Uterus (tissue), 4 donors: ENCODE results near the gene TMEM87A. TPM values are rescaled to one million over a fixed set of nuclear protein-coding genes. Genes with fewer than 3 reads are reported as not detected.
"Not testable (repeated sequence)": the region's sequence is repeated elsewhere in the genome, so short reads cannot be mapped to it uniquely, and the experiment has no call there.

Source experiments
- DNase-seq, 2 donors: peaks; one replicate each; pipeline ENCODE4 v3.0.0-alpha.2; 2019 to 2020
- H3K27ac ChIP-seq, 2 donors: fragments of 200-600 bp; sonication (generic); 1 replicate in 1 of 2; 2 replicates in 1 of 2; pipeline ENCODE4 v1.5.1; 2016 to 2018
- H3K27me3 ChIP-seq, 2 donors: fragments of 200-600 bp; sonication (generic); one replicate each; pipeline ENCODE4 v1.5.1; 2018 to 2019; ENCODE audit warnings: control low read depth in 1 of 2
- H3K36me3 ChIP-seq, 2 donors: fragments of 200-600 bp; sonication (generic); one replicate each; pipeline ENCODE4 v1.5.1; 2019; ENCODE audit warnings: control low read depth in 1 of 2
- H3K4me1 ChIP-seq, 2 donors: fragments of 200-600 bp; sonication (generic); one replicate each; pipeline ENCODE4 v1.5.1; 2018 to 2019; ENCODE audit warnings: control low read depth in 1 of 2
- H3K4me3 ChIP-seq, 2 donors: fragments of 200-600 bp; sonication (generic); 1 replicate in 1 of 2; 2 replicates in 1 of 2; pipeline ENCODE4 v1.5.1; 2018 to 2019; ENCODE audit warnings: mild to moderate bottlenecking in 1 of 2
- H3K9me3 ChIP-seq, 2 donors: fragments of 200-600 bp; sonication (generic); one replicate each; pipeline ENCODE4 v1.5.1; 2019; ENCODE audit warnings: control low read depth in 1 of 2
- CTCF ChIP-seq, 4 experiments: fragments of 200-600 bp in 2 of 4; fragments of 450-650 bp in 2 of 4; sonication (generic) in 2 of 4; IDR thresholded peaks; one replicate each; pipeline ENCODE4 v1.5.1; 2016 to 2019; ENCODE audit warnings: antibody characterized with exemption in 4 of 4, mild to moderate bottlenecking in 2 of 4, moderate library complexity in 1 of 4
- POLR2A ChIP-seq, 2 donors: fragments of 450-650 bp; IDR thresholded peaks; one replicate each; pipeline ENCODE4 v1.6.1; 2016; ENCODE audit warnings: antibody characterized with exemption in 2 of 2, mild to moderate bottlenecking in 1 of 2, moderate library complexity in 1 of 2
- intact Hi-C: fragments of 100-400 bp; cut with DNase I; formaldehyde crosslinking; loops from one replicate; pipeline ENCODE4 v1.15.1; 2023; ENCODE audit warnings: low total_unique reads
- total RNA-seq, 4 donors: library from RNA; depleted of rRNA in 3 of 4; stranded (reverse); fragments of >200 nt in 3 of 4; gene quantifications; one replicate each; pipeline versions ENCODE4 v1.1.0 to v1.2.4, GENCODE V29; 2014 to 2023
- donor health status: DM: yes; HTN: yes; CAD: no.

The TMEM87A gene, protein sequence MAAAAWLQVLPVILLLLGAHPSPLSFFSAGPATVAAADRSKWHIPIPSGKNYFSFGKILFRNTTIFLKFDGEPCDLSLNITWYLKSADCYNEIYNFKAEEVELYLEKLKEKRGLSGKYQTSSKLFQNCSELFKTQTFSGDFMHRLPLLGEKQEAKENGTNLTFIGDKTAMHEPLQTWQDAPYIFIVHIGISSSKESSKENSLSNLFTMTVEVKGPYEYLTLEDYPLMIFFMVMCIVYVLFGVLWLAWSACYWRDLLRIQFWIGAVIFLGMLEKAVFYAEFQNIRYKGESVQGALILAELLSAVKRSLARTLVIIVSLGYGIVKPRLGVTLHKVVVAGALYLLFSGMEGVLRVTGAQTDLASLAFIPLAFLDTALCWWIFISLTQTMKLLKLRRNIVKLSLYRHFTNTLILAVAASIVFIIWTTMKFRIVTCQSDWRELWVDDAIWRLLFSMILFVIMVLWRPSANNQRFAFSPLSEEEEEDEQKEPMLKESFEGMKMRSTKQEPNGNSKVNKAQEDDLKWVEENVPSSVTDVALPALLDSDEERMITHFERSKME
- total RNA-seq = 10 to 100 TPM; 25.4 to 96.5 (median 66.6) TPM

GRCh38 chr15:42272939-42273899 is at the start of gene TMEM87A, which contains the start of gene GANC:
TMEM87A (minus strand) TSS chr15:42273433; CDS start chr15:42273398, 35 bp downstream.
GANC (plus strand) TSS chr15:42273201; CDS start chr15:42274482, 1,281 bp downstream.
- Histone ChIP-seq H3K4me1 (peaks cover 0 to 12% of the 10 kb centered on the region in 2 donors), H3K36me3 (no peaks in the 10 kb centered on the region), H3K9me3 (no peaks in the 10 kb centered on the region), H3K4me3 (peak within 1 kb of the TSS; percentile 93 to 95), H3K27ac (peak within 1 kb of the TSS; percentile 99 to 100), H3K27me3 (no peaks in the 10 kb centered on the region)
- intact Hi-C loops = no loop called here
- peak; percentile 84 to 88 for TF ChIP-seq POLR2A (IDR thresholded peaks at IDR 0.05)
- peak in 1 of 4 experiments; percentile 4 for TF ChIP-seq CTCF (IDR thresholded peaks at IDR 0.05)
- DNase-seq = peak; percentile 96 to 97

- no peak for TF ChIP-seq CTCF (IDR thresholded peaks at IDR 0.05)
- TF ChIP-seq POLR2A (IDR thresholded peaks at IDR 0.05) = no peak
- DNase-seq = no peak
- no peaks in the 10 kb centered on the region for H3K36me3 ChIP-seq
- H3K27ac ChIP-seq = no peak overlapping the region
- no peaks in the 10 kb centered on the region for H3K9me3 ChIP-seq
- intact Hi-C loops = no loop called here
- H3K27me3 ChIP-seq = no peaks in the 10 kb centered on the region
- H3K4me1 ChIP-seq = no peaks in the 10 kb centered on the region
- no peak overlapping the region for H3K4me3 ChIP-seq
Observed at GRCh38 chr15:42319206-42319605, 46.0 kb upstream of the TMEM87A start.

DNA sequence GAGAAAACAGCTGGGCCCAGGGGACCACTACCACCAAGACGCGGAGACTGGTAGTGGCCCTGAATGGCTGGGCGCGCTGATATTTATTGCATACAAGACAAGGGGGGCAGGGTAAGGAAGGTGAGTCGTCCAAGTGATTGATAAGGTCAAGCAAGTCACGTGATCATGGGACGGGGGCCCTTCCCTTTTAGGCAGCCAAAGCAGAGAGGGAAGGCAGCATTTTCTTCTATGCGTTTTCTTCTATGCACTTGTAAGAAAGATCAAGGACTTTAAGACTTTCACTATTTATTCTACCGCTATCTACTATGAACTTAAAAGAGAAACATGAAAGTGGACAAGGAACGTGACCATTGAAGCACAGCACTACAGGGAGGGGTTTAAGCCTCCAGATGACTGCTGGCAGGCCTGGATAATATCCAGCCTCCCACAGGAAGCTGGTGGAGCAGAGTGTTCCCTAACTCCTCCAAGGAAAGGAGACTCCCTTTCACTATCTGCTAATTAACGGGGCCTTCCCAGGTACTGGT is 43.1 kb upstream of the TMEM87A start:
- intact Hi-C loops, H3K36me3 ChIP-seq, H3K4me3 ChIP-seq, DNase-seq, H3K9me3 ChIP-seq, H3K4me1 ChIP-seq, H3K27ac ChIP-seq, H3K27me3 ChIP-seq: not testable (repeated sequence)

DNA sequence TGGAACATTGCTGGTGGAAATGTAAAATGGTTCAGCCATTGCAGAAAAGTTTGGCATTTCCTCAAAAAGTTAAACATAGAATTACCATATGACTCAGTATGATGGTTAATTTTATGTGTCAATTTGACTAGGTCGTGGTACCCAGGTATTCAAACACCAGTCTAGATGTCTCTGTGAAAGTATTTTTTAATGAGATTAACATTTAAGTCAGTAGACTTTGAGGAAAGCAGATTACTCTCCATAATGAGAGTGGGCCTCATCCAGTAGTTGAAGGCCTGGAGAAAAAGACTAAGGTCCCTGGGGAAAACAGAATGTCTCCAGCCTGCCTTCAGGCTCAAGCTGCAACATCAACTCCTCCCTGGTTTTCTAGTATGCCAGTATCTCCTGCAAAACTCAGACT is 42.3 kb upstream of the TMEM87A start:
- Histone ChIP-seq H3K36me3 (no peaks in the 10 kb centered on the region), H3K27ac (no peak overlapping the region), H3K27me3 (no peaks in the 10 kb centered on the region), H3K9me3 (no peaks in the 10 kb centered on the region), H3K4me1 (no peaks in the 10 kb centered on the region), H3K4me3 (no peak overlapping the region)
- DNase-seq = no peak
- intact Hi-C loops = no loop called here
- TF ChIP-seq CTCF (IDR thresholded peaks at IDR 0.05) (no peak), POLR2A (IDR thresholded peaks at IDR 0.05) (no peak)

DNA sequence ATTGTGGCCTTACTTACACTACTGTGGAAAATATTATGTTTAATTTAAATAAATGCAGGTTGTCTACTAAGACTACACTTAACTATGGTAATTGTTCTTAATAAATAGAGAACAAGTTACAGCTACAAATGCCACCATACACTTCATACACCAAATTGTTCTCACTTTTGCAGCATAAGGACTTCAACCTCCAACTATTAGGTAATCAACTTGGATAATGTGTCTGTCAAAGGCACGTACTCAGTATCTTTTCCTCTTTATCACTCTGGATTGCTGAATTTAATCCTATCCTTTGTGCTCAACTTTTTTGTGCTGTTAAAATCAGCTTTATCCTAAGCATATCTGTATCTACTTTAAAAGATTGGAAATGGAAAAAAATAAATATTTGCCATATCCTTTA is 41.6 kb upstream of the TMEM87A start:
- no peaks in the 10 kb centered on the region for H3K4me1 ChIP-seq
- H3K27me3 ChIP-seq = no peaks in the 10 kb centered on the region
- intact Hi-C loops = no loop called here
- no peaks in the 10 kb centered on the region for H3K9me3 ChIP-seq
- TF ChIP-seq CTCF (IDR thresholded peaks at IDR 0.05) (no peak), POLR2A (IDR thresholded peaks at IDR 0.05) (no peak)
- DNase-seq = no peak
- H3K36me3 ChIP-seq = no peaks in the 10 kb centered on the region
- H3K27ac ChIP-seq = no peak overlapping the region
- H3K4me3 ChIP-seq = no peak overlapping the region
